NT2/D1 (cell line): ENCODE data around the gene C1orf159.

Experiments
- SUZ12 ChIP-seq: IDR thresholded peaks from 2 replicates; pipeline ENCODE4 v1.6.1; 2011; ENCODE audit not compliant: insufficient read length, insufficient read depth; ENCODE audit errors: extremely low read depth
- YY1 ChIP-seq: IDR thresholded peaks from 2 replicates; pipeline ENCODE4 v1.6.1; 2011; ENCODE audit not compliant: insufficient read length, insufficient read depth

- TF ChIP-seq YY1 (no peak), SUZ12 (no peak)
Measured at GRCh38 chr1:1149416-1149815, 33.5 kb upstream of the C1orf159 start.
